Pancreas (tissue), 10 donors: ENCODE measurements around the gene CCK. TPM values are rescaled to one million over a fixed set of nuclear protein-coding genes. Genes with fewer than 3 reads are reported as not detected.
A peak's percentile ranks its signal among the peaks of the same experiment; 100 is the strongest.

Experiments
- ATAC-seq, 4 donors: fragments of 200-7000 bp; cut with Tn5 transposase; one replicate each; pipeline versions ENCODE4 v1.8.0 to v1.9.1; 2020; ENCODE audit warnings: mild to moderate bottlenecking in 4 of 4, moderate library complexity in 4 of 4
- DNase-seq, 6 donors: peaks; one replicate each; pipeline ENCODE4 v3.0.0-alpha.2; 2020
- FAIRE-seq: peaks from 2 replicates; lab custom pipeline; 2012; peaks lifted over from hg19 to GRCh38; lab: Jason Lieb, UNC
- H3K27ac ChIP-seq, 4 donors: fragments of 200-600 bp; sonication (generic); 1 replicate in 3 of 4; 2 replicates in 1 of 4; pipeline versions ENCODE4 v1.5.0 to v1.8.0; 2020
- H3K27me3 ChIP-seq, 4 donors: fragments of 200-600 bp; one replicate each; pipeline ENCODE4 v1.8.0; 2021
- H3K36me3 ChIP-seq, 3 donors: fragments of 200-600 bp; sonication (generic) in 1 of 3; one replicate each; pipeline versions ENCODE4 v1.5.0 to v1.8.0; 2020 to 2021
- H3K4me1 ChIP-seq, 3 donors: fragments of 200-600 bp; one replicate each; pipeline ENCODE4 v1.8.0; 2021
- H3K4me3 ChIP-seq, 4 donors: fragments of 200-600 bp; sonication (generic) in 2 of 4; one replicate each; pipeline versions ENCODE4 v1.5.0 to v1.8.0; 2020 to 2021
- H3K9me3 ChIP-seq, 4 donors: fragments of 200-600 bp; one replicate each; pipeline ENCODE4 v1.8.0; 2021
- CTCF ChIP-seq, 4 donors: fragments of 200-600 bp; sonication (generic) in 3 of 4; IDR thresholded peaks; one replicate each; pipeline versions ENCODE4 v1.5.0 to v1.8.0; 2021; ENCODE audit warnings: antibody characterized with exemption in 4 of 4
- WGBS, 2 donors: extraction: QIAGEN DNeasy Blood & Tissue Kit; methylation state at CpG; one replicate each; pipeline ENCODE4 v1.1.7; 2013; 5-methylcytosine and 5-hydroxymethylcytosine counted together
- intact Hi-C, 3 donors: fragments of 100-400 bp; cut with DNase I; formaldehyde crosslinking; loops; one replicate each; pipeline versions ENCODE4 v1.11.1 to v1.14.2; 2022
- polyA plus RNA-seq, 2 donors: library from polyadenylated mRNA; stranded (reverse); fragments of 200-250 nt; gene quantifications; one replicate each; pipeline ENCODE4 v1.2.3, GENCODE V29; 2013
- total RNA-seq, 6 donors: library from RNA; stranded (reverse); fragmentation: NEBNext Ultra II Directional in 4 of 6; extraction: Animal tissue kit (Norgen Biotek cat#: 25700) in 4 of 6; gene quantifications; one replicate each; pipeline versions ENCODE4 v1.2.1 to v1.2.4, GENCODE V29; 2021 to 2023
- donor health status: healthy with polysubstance abuse.
- donor health status: DM: no; HTN: no; CAD: no; lungs with moderate emphysema.
- donor health status: DM: no; HTN: no; CAD: no.
- donor health status: control.
- donor health status: control.
- donor health status: Bipolar disorder and iron deficiency.
- donor health status: DM: yes; HTN: yes; CAD: no.
- donor health status: DM: no; HTN: no; CAD: no.
- donor health status: DM: no; HTN: no; CAD: no.
- donor health status: DM: yes; HTN: yes; CAD: no.

The CCK gene
- total and polyA plus RNA-seq, 8 donors: 0.22 to 0.38 (median 0.23) TPM; not detected in 5

- ATAC-seq: peak in 1 of 4 donors; percentile 38
- no peaks in the 10 kb centered on the region for H3K4me1 ChIP-seq
- no peaks in the 10 kb centered on the region for H3K27me3 ChIP-seq
- no peaks in the 10 kb centered on the region for H3K36me3 ChIP-seq
- no peak overlapping the region for H3K27ac ChIP-seq
- intact Hi-C loops: no loop called here
- 41 to 51% methylated on average over 5 of the region's 5 CpGs for WGBS, 2 donors
- no peak for FAIRE-seq
- H3K9me3 ChIP-seq: no peaks in the 10 kb centered on the region
- TF ChIP-seq CTCF (IDR thresholded peaks at IDR 0.05): no peak
- no peak for DNase-seq
- H3K4me3 ChIP-seq: no peak overlapping the region
Observed at GRCh38 chr3:42229266-42229941, 36.6 kb downstream of the CCK start.

GRCh38 chr3:42228796-42229195, 37.2 kb downstream of the CCK start:
- 33 to 47% methylated on average over 5 of the region's 5 CpGs for WGBS, 2 donors
- DNase-seq (no peak), FAIRE-seq (no peak), ATAC-seq (no peak)
- intact Hi-C loops: no loop called here
- no peak overlapping the region for H3K4me3 ChIP-seq
- H3K27ac ChIP-seq: no peak overlapping the region
- no peaks in the 10 kb centered on the region for H3K27me3 ChIP-seq
- no peak for TF ChIP-seq CTCF (IDR thresholded peaks at IDR 0.05)
- no peaks in the 10 kb centered on the region for H3K9me3 ChIP-seq
- peaks cover 0 to 1% (median 0%) of the 10 kb centered on the region in 3 donors for H3K36me3 ChIP-seq
- no peaks in the 10 kb centered on the region for H3K4me1 ChIP-seq

- TF ChIP-seq CTCF (IDR thresholded peaks at IDR 0.05): no peak
- FAIRE-seq (no peak), ATAC-seq (no peak), DNase-seq (no peak)
- Histone ChIP-seq H3K4me1 (no peaks in the 10 kb centered on the region), H3K36me3 (peaks cover 0 to 11% (median 5%) of the 10 kb centered on the region in 3 donors), H3K27me3 (no peaks in the 10 kb centered on the region), H3K4me3 (no peak overlapping the region), H3K9me3 (no peaks in the 10 kb centered on the region), H3K27ac (no peak overlapping the region)
- intact Hi-C loops: no loop called here
- WGBS, 2 donors: 83 to 86% methylated on average over 11 of the region's 11 CpGs
Observed at GRCh38 chr3:42226470-42227425, 39.2 kb downstream of the CCK start.

GRCh38 chr3:42225486-42226363, 40.3 kb downstream of the CCK start:
- intact Hi-C loops: no loop called here
- no peak for FAIRE-seq
- no peaks in the 10 kb centered on the region for H3K9me3 ChIP-seq
- peaks cover 0 to 11% (median 5%) of the 10 kb centered on the region in 3 donors for H3K36me3 ChIP-seq
- no peak overlapping the region for H3K27ac ChIP-seq
- 76 to 97% methylated on average over 5 of the region's 5 CpGs for WGBS, 2 donors
- H3K4me3 ChIP-seq: no peak overlapping the region
- H3K27me3 ChIP-seq: no peaks in the 10 kb centered on the region
- TF ChIP-seq CTCF (IDR thresholded peaks at IDR 0.05): no peak
- no peak for DNase-seq
- no peaks in the 10 kb centered on the region for H3K4me1 ChIP-seq
- ATAC-seq: no peak
